HepG2 (cell line): ENCODE data around the gene FBXO39.

Experiments used
- GABPA ChIP-seq, 2 experiments: IDR thresholded peaks; 2 replicates each; pipeline ENCODE4 v1.6.1; 2011 to 2016; ENCODE audit warnings: low read depth in 2 of 2, low read length in 1 of 2, missing biosample characterization in 1 of 2, missing genetic modification characterization in 1 of 2
- MZF1 ChIP-seq: sonication (generic); formaldehyde crosslinking; IDR thresholded peaks from 2 replicates; pipeline ENCODE4 v1.8.1; 2023; ENCODE audit warnings: mild to moderate bottlenecking, missing genetic modification reagents, borderline replicate concordance
- NONO ChIP-seq, 2 experiments: fragments of 450-650 bp in 1 of 2; sonication (generic) in 1 of 2; formaldehyde crosslinking in 1 of 2; IDR thresholded peaks in 1 of 2; conservative IDR thresholded peaks in 1 of 2; 2 replicates each; pipeline versions ENCODE4 v1.6.1 to v1.8.0; 2017 to 2022; ENCODE audit warnings: mild to moderate bottlenecking in 1 of 2, missing genetic modification reagents in 1 of 2, moderate library complexity in 1 of 2
- ZNF350 ChIP-seq: sonication (generic); formaldehyde crosslinking; IDR thresholded peaks from 2 replicates; pipeline ENCODE4 v1.4.0; 2020; ENCODE audit warnings: mild to moderate bottlenecking, low read depth, missing genetic modification reagents, borderline replicate concordance
- TF ChIP-seq, protein P1 (sequence below): sonication (generic); formaldehyde crosslinking; IDR thresholded peaks from 2 replicates; pipeline ENCODE4 v1.5.0; 2020; ENCODE audit warnings: mild to moderate bottlenecking, missing genetic modification reagents, moderate library complexity

DNA sequence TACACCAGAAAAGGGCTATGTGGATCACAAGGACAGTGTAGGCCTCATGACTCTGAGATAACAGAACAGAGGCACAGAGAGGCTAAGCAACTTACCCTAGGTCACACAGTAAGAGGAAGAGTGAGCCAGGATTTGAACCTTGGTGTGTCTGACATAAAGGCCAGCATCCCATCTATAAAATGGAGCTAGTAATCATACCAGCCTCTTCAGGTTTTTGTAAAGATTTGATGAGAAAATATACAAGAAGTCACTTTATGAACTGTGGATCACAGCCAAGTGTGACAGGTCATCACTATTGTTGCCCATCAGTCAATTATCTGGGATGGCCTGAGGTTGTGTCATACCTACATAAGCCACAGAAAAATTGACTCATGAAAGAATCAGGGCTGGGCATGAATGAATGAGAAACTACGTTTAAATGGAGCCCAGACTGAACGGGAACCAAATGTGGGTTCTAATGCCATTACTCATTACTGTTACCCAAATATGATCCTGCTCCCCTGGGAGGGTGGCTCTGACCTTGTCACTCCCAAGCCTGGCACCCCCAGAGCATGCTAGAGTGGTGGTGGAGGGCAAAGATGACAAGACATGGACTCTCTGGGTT is 21.0 kb downstream of the FBXO39 start:
- TF ChIP-seq NONO (IDR thresholded peaks at IDR 0.05) (no peak), NONO (CRISPR knock-in tag; conservative IDR thresholded peaks at IDR 0.05) (no peak), ZNF350 (no peak), MZF1 (CRISPR knock-in tag) (no peak), GABPA (IDR thresholded peaks at IDR 0.05; ENCODE audit: low read depth, low read length) (no peak), GABPA (CRISPR knock-in tag; IDR thresholded peaks at IDR 0.05; ENCODE audit: low read depth) (no peak)
- TF ChIP-seq, protein P1, sequence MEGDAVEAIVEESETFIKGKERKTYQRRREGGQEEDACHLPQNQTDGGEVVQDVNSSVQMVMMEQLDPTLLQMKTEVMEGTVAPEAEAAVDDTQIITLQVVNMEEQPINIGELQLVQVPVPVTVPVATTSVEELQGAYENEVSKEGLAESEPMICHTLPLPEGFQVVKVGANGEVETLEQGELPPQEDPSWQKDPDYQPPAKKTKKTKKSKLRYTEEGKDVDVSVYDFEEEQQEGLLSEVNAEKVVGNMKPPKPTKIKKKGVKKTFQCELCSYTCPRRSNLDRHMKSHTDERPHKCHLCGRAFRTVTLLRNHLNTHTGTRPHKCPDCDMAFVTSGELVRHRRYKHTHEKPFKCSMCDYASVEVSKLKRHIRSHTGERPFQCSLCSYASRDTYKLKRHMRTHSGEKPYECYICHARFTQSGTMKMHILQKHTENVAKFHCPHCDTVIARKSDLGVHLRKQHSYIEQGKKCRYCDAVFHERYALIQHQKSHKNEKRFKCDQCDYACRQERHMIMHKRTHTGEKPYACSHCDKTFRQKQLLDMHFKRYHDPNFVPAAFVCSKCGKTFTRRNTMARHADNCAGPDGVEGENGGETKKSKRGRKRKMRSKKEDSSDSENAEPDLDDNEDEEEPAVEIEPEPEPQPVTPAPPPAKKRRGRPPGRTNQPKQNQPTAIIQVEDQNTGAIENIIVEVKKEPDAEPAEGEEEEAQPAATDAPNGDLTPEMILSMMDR (CRISPR knock-in tag): no peak
